Left colon (tissue), 2 donors: Measurements from ENCODE around the gene EMILIN2. TPM values are rescaled to one million over a fixed set of nuclear protein-coding genes. Genes with fewer than 3 reads are reported as not detected.

ENCODE experiments used
- ATAC-seq: fragments of 200-7000 bp; cut with Tn5 transposase; one replicate; pipeline ENCODE4 v1.9.1; 2020; ENCODE audit warnings: mild to moderate bottlenecking, moderate library complexity
- DNase-seq, 2 donors: peaks; one replicate each; pipeline ENCODE4 v3.0.0-alpha.2; 2020
- intact Hi-C, 2 donors: fragments of 100-400 bp; cut with DNase I in 1 of 2; cut with micrococcal nuclease in 1 of 2; formaldehyde crosslinking; loops; one replicate each; pipeline versions ENCODE4 v1.11.2 to v1.14.0; 2022; cut with DNase I, micrococcal nuclease
- total RNA-seq, 2 donors: library from RNA; stranded (reverse); fragmentation: NEBNext Ultra II Directional; extraction: Animal tissue kit (Norgen Biotek cat#: 25700); gene quantifications; one replicate each; pipeline ENCODE4 v1.2.1, GENCODE V29; 2021
- donor health status: DM: no; HTN: no; CAD: no.
- donor health status: DM: yes; HTN: yes; CAD: no.

Gene EMILIN2
- total RNA-seq, 2 donors from 2014 or later: 16.3 to 18.1 TPM

DNA sequence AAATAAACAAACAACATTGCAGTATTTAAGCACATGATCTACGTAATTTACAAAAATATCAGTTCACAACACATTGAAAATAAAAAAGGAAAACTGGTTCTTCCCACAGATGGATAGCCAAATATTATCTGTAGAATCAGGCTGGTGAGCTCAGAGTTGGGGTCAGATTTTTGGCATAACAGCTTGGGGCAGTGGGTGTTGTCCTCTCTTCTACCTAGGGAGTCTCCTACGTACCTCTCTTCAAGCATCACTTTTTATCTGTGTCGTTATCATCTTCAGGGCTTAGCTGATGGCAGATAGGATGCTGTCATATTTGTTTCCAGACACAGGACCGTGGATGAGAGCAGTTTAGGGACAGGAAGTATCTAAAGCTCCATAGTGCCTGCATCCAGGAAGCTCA is 46.2 kb downstream of the EMILIN2 start:
- no peak for DNase-seq
- no peak for ATAC-seq
- intact Hi-C loops: no loop called here

- intact Hi-C loops: no loop called here
- DNase-seq: peak in 1 of 2 donors; percentile 4
- ATAC-seq: no peak
Observed at GRCh38 chr18:2893676-2894075, 46.9 kb downstream of the EMILIN2 start.

DNA sequence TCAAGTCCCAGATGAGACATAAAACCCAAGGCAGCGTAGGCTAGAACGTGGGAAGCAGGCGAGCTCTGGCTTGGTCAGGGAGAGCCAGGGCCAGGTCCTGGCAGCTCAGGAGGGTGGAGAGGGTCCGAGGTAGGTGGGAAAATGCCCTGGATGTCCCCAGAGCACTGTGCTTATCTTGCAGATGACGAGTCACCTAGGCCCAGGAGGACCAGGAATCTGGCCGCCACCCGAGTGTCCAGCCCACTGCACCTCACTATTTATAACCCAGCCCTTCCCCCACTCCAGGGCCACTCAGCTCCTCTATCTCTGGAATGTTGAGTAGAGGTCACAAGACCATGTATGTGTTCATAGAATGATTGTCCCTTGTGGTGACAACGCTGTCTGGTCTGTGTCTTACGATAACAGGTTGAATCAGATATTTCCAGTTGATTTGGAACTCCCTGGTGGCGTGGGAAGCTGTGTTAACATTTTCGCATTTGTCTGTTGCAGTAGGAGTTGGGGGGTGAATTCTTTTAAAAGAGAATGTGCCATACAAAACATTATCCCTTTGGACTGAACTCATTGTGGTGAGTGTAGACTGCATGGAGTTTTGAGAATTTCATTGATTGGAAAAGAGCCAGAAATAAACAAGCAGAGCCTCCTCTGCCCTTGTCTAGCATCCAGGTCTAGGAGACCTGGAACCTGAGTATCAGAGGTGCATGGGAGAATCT is 47.5 kb downstream of the EMILIN2 start:
- DNase-seq: peak in 1 of 2 donors; percentile 8
- intact Hi-C loops: no loop called here

DNA sequence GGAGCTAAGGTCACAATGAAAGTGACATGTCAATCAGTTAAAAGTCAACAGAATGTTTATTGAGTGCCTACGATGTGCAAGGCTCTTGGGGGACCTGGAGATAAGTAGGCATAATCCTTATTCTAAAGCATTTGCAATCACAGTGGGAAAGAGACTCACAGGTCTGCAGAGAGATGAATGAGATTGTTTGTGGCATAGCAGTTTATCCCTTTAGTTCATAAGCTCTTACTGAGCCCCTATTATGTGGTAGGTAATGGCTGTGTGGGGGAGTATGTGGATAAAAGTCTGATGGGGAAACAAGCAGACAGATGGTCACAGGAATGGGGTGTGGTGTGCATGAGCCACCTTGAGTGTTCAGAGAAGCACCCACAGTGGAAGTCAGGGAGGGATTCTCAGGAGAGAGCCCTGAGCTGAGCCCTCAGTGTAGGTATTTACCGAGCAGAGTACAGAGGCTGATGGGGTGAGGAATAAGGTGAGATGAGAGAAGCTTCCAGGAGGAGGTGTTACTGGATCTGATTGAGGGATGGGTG is 48.1 kb downstream of the EMILIN2 start:
- ATAC-seq: no peak
- DNase-seq: peak in 1 of 2 donors; percentile 8
- intact Hi-C loops: no loop called here

More for the DNA sequence above, 47.5 kb downstream of the EMILIN2 start:
- no peak for ATAC-seq

GRCh38 chr18:2895391-2895790 is 48.6 kb downstream of the EMILIN2 start:
- intact Hi-C loops: no loop called here
- peak in 1 of 2 donors; percentile 12 for DNase-seq
- ATAC-seq: no peak

- DNase-seq: no peak
- no peak for ATAC-seq
- intact Hi-C loops: no loop called here
Observed at GRCh38 chr18:2896990-2897389, 50.2 kb downstream of the EMILIN2 start.

DNA sequence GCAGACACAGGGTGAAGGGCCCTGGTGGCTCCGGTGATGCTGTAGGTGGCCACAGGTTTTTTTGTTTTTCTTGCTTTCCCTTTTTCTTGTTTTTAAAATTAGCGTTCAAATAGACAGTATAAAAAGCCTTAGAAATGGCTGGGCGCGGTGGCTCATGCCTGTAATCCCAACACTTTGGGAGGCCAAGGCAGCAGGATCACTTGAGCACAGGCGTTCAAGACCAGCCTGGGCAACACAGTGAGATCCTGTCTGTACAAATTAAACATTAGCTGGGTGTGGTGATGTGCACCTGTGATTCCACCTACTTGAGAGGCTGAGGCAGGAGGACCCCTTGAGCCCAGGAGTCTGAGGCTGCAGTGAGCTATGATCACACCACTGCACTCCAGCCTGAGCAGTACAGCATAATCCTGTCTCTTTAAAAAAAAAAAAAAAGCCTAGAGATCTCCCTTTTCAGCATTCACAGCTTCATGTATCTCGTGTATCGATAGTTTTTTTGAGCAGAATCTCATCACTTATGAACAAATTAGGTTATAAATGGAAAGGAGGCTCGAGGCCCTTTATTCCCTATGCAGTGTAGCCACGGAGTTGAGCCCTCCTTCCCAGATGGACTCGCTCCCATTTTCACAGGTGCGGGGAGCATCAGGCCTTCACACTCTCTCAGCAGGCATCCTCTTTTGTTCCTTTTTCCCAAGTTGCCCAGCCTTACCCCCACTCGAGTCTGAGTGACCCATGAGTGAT is 50.8 kb downstream of the EMILIN2 start:
- intact Hi-C loops: no loop called here
- no peak for ATAC-seq

GRCh38 chr18:2898186-2898640 is 51.4 kb downstream of the EMILIN2 start:
- ATAC-seq (no peak), DNase-seq (peak in 1 of 2 donors; percentile 33)
- intact Hi-C loops: no loop called here

More for the DNA sequence above, 50.8 kb downstream of the EMILIN2 start:
- peak in 1 of 2 donors; percentile 10 for DNase-seq

GRCh38 chr18:2900684-2901422 is 54.0 kb downstream of the EMILIN2 start:
- intact Hi-C loops: no loop called here
- DNase-seq: peak in 1 of 2 donors; percentile 10

GRCh38 chr18:2901423-2901985 is 54.7 kb downstream of the EMILIN2 start:
- intact Hi-C loops: no loop called here
- ATAC-seq (no peak), DNase-seq (peak in 1 of 2 donors; percentile 22)

More at GRCh38 chr18:2900684-2901422, 54.0 kb downstream of the EMILIN2 start:
- no peak for ATAC-seq

DNA sequence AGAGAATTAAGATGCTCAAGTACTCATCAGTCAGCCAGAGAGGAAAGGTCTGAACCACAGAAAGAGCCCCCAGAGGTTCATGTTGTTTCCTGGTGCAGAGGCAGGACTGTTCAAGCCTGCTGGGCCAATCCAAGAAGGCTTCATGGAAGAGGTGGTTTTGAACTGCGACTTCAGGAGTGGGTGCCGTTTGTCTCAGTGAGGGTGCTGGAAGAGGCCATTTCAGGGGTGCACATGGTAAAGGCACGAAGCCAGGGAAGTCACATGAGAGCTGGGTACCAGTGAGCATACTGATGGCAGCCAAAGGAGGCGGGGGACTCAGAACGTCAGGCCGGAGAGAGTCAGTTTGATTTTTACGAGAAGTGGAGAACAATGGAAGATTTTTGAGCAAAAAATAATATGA is 55.5 kb downstream of the EMILIN2 start:
- ATAC-seq (no peak), DNase-seq (peak in 1 of 2 donors; percentile 17)
- intact Hi-C loops: no loop called here

DNA sequence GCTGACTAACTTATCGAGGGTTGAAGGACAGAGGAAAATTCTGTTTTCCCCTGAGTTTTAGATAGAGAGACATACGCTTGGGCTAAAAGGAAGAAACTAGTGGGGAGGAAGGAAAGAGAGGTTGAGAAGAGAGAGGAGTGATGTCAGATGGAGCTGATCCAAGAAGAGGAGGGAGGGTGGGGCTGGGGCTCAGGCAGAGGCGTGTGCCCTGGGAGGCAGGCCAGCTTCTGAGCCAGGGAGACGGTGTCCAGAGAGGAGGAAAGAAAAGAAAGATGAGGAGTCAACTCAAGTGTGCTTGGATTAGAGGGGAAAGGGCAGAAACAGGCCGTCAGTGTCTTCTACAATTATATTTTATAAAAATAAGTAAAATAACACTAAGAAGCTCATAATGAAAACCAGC is 56.2 kb downstream of the EMILIN2 start:
- peak in 1 of 2 donors; percentile 50 for DNase-seq
- intact Hi-C loops: no loop called here
- peak; percentile 35 for ATAC-seq

DNA sequence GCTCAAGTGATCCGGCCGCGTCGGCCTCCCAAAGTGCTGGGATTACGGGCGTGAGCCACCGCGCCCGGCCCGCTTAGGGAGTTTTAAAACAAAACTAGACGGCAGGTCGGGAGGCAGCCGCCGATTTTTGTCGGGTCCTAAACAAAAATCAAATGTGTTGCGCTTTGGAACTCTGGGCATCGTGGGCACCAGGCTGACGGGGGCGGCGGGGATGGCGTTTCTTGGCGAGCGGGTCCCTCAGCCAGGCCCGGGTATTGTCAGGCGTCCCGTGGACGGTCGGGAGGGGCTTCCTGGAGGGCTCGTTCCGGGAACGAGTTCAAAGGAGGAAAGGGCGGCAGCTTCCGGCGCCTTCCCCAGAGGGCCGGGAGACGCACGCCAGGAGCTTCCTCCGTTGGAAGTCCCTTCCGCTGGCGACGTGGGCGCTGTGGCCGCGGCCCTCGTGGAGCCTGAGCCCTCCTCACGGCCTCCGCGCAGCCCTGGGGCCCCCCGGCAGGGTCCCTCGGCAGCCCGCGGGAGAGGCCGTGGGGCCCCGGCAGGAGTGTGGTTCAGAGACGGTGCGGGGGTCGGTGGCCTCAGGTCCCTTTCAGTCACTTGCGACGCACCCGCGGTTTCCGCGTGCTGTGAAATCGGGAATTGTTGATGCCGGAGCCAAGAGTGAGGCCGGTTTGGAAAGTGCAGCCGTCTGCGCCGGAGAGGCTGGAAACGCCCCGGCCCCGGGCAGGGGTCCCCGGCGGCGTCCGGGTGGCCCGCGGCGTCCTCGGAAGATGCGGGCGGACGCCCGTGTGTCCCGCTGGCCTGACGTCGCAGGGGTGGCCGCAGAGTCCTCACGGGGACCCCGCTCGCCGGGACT is 59.3 kb downstream of the EMILIN2 start:
- DNase-seq: peak; percentile 78
- intact Hi-C loops: no loop called here
- ATAC-seq: peak; percentile 71

GRCh38 chr18:2906704-2907549 is 60.1 kb downstream of the EMILIN2 start:
- ATAC-seq (peak; percentile 77), DNase-seq (peak; percentile 54 to 74)
- intact Hi-C loops: no loop called here

GRCh38 chr18:2907550-2908135 is 60.8 kb downstream of the EMILIN2 start:
- intact Hi-C loops: no loop called here
- ATAC-seq: peak; percentile 0
- no peak for DNase-seq

- intact Hi-C loops: no loop called here
- no peak for DNase-seq
- no peak for ATAC-seq
Observed at GRCh38 chr18:2908166-2908945, 61.5 kb downstream of the EMILIN2 start.
